Transverse colon (tissue), 4 donors: ENCODE measurements around the gene ACVR2A. TPM values are rescaled to one million over a fixed set of nuclear protein-coding genes. Genes with fewer than 3 reads are reported as not detected.

Source experiments
- DNase-seq: peaks from one replicate; pipeline ENCODE4 v3.0.0-alpha.2; 2019
- H3K27ac ChIP-seq, 4 donors: fragments of 200-600 bp; sonication (generic); 2 replicates each; pipeline ENCODE4 v1.5.1; 2016 to 2018; ENCODE audit warnings: inconsistent platforms in 4 of 4
- H3K27me3 ChIP-seq: fragments of 200-600 bp; sonication (generic); 2 replicates; pipeline ENCODE4 v1.5.1; 2017; ENCODE audit warnings: inconsistent platforms
- H3K36me3 ChIP-seq, 4 donors: fragments of 200-600 bp; sonication (generic); 2 replicates each; pipeline ENCODE4 v1.5.1; 2017 to 2019; ENCODE audit warnings: inconsistent platforms in 4 of 4
- H3K4me1 ChIP-seq, 4 donors: fragments of 200-600 bp; sonication (generic); 2 replicates each; pipeline ENCODE4 v1.5.1; 2017 to 2020; ENCODE audit warnings: inconsistent platforms in 4 of 4
- H3K4me3 ChIP-seq, 4 donors: fragments of 200-600 bp; sonication (generic); 1 replicate in 1 of 4; 2 replicates in 3 of 4; pipeline versions ENCODE4 v1.5.1 to v1.6.1; 2017 to 2019; ENCODE audit warnings: inconsistent platforms in 4 of 4
- H3K9me3 ChIP-seq, 2 donors: fragments of 200-600 bp; sonication (generic); 2 replicates each; pipeline ENCODE4 v1.5.1; 2017 to 2019; ENCODE audit warnings: inconsistent platforms in 2 of 2
- CTCF ChIP-seq, 5 experiments: fragments of 200-600 bp in 3 of 5; fragments of 450-650 bp in 2 of 5; sonication (generic) in 3 of 5; IDR thresholded peaks; 1 replicate in 2 of 5; 2 replicates in 3 of 5; pipeline ENCODE4 v1.5.1; 2016 to 2017; ENCODE audit warnings: antibody characterized with exemption in 5 of 5, inconsistent platforms in 3 of 5, mild to moderate bottlenecking in 2 of 5, moderate library complexity in 1 of 5
- EP300 ChIP-seq: sonication (generic); formaldehyde crosslinking; IDR thresholded peaks from one replicate; pipeline ENCODE4 v1.6.1; 2017; ENCODE audit warnings: antibody characterized with exemption, low read depth
- POLR2A ChIP-seq: fragments of 450-650 bp; IDR thresholded peaks from one replicate; pipeline ENCODE4 v1.6.1; 2016; ENCODE audit warnings: antibody characterized with exemption, mild to moderate bottlenecking, moderate library complexity
- POLR2AphosphoS5 ChIP-seq, 3 donors: sonication (generic); formaldehyde crosslinking; IDR thresholded peaks; one replicate each; pipeline ENCODE4 v1.6.1; 2016; ENCODE audit warnings: antibody characterized with exemption in 3 of 3
- WGBS, 2 donors: methylation state at CpG; one replicate each; pipeline ENCODE4 v1.1.5; 2018; ENCODE audit warnings: low coverage in 1 of 2; 5-methylcytosine and 5-hydroxymethylcytosine counted together
- in situ Hi-C, 4 donors: fragments of 200-750 bp; cut with MboI; loops; one replicate each; pipeline versions ENCODE4 v1.15.0 to v1.15.1; 2017; ENCODE audit warnings: low sequenced_read_pairs in 3 of 4, low pct_ligation_motif_present in 1 of 4, low pct_unique_long_range_greater_than_20kb in 1 of 4
- intact Hi-C: fragments of 100-400 bp; cut with DNase I; formaldehyde crosslinking; loops from one replicate; pipeline ENCODE4 v1.15.1; 2023; ENCODE audit warnings: low total_unique reads
- small RNA-seq, 4 donors: library from RNA; depleted of rRNA; stranded (forward); fragments of <200 nt; gene quantifications; one replicate each; pipeline ENCODE3, GENCODE V24; 2016
- total RNA-seq, 4 donors: library from RNA; depleted of rRNA; stranded (reverse); fragments of >200 nt; gene quantifications; one replicate each; pipeline ENCODE4 v1.1.0, GENCODE V29; 2016

ACVR2A gene
- total RNA-seq, 4 donors from 2014 or later = 15.7 to 36.0 (median 19.4) TPM

- Histone ChIP-seq H3K4me3 (no peak overlapping the region), H3K9me3 (no peaks in the 10 kb centered on the region), H3K27ac (no peak overlapping the region), H3K4me1 (no peaks in the 10 kb centered on the region), H3K36me3 (peaks cover 0 to 25% (median 2%) of the 10 kb centered on the region in 4 donors), H3K27me3 (no peaks in the 10 kb centered on the region)
- in situ Hi-C loops (loop anchor here in 2 of 4 donors (25.0 kb wide), 2 partner anchors 1010 to 1035 kb away; no protein-coding TSS in a partner anchor), intact Hi-C loops (no loop called here)
- DNase-seq = no peak
- no peak for TF ChIP-seq EP300
- TF ChIP-seq POLR2AphosphoS5 (IDR thresholded peaks at IDR 0.05) = no peak
- TF ChIP-seq POLR2A = no peak
- no peak for TF ChIP-seq CTCF (IDR thresholded peaks at IDR 0.05)
Observed at GRCh38 chr2:147952118-147952517, 107.3 kb downstream of the ACVR2A start.

- WGBS, 2 donors = 91 to 97% methylated on average over 2 of the region's 2 CpGs
- Histone ChIP-seq H3K4me3 (no peak overlapping the region), H3K27ac (no peak overlapping the region), H3K36me3 (peaks cover 0 to 34% (median 0%) of the 10 kb centered on the region in 4 donors), H3K9me3 (peaks cover 0 to 11% of the 10 kb centered on the region in 2 donors), H3K27me3 (no peaks in the 10 kb centered on the region), H3K4me1 (no peaks in the 10 kb centered on the region)
- in situ Hi-C loops (loop anchor here in 2 of 4 donors (25.0 kb wide), 2 partner anchors 994 to 1019 kb away; no protein-coding TSS in a partner anchor), intact Hi-C loops (no loop called here)
- no peak for DNase-seq
- no peak for TF ChIP-seq POLR2AphosphoS5 (IDR thresholded peaks at IDR 0.05)
- TF ChIP-seq POLR2A = no peak
- no peak for TF ChIP-seq EP300
- no peak for TF ChIP-seq CTCF (IDR thresholded peaks at IDR 0.05)
Observed at GRCh38 chr2:147968571-147968970, 123.7 kb downstream of the ACVR2A start.

- peaks cover 0 to 11% (median 0%) of the 10 kb centered on the region in 4 donors for H3K36me3 ChIP-seq
- 83 to 92% methylated on average over 2 of the region's 2 CpGs for whole genome bisulfite sequencing, 2 donors
- no peak for DNase-seq
- H3K9me3 ChIP-seq = no peaks in the 10 kb centered on the region
- no peak overlapping the region for H3K27ac ChIP-seq
- no peaks in the 10 kb centered on the region for H3K27me3 ChIP-seq
- no peak overlapping the region for H3K4me3 ChIP-seq
- intact Hi-C loops = no loop called here
- TF ChIP-seq POLR2AphosphoS5 (IDR thresholded peaks at IDR 0.05) (no peak), CTCF (IDR thresholded peaks at IDR 0.05) (no peak), EP300 (no peak), POLR2A (no peak)
- peaks cover 0 to 7% (median 0%) of the 10 kb centered on the region in 4 donors for H3K4me1 ChIP-seq
- in situ Hi-C loops = loop anchor here in 3 of 4 donors (25.0 kb wide), 1 partner anchor 536 kb away; no protein-coding TSS in a partner anchor
Observed at GRCh38 chr2:147976102-147976501, 131.3 kb downstream of the ACVR2A start.

- Histone ChIP-seq H3K27ac (no peak overlapping the region), H3K9me3 (no peaks in the 10 kb centered on the region), H3K4me3 (no peak overlapping the region), H3K36me3 (peaks cover 0 to 10% (median 0%) of the 10 kb centered on the region in 4 donors), H3K27me3 (no peaks in the 10 kb centered on the region), H3K4me1 (peaks cover 0 to 14% (median 2%) of the 10 kb centered on the region in 4 donors)
- no peak for DNase-seq
- WGBS, 2 donors = 100% methylated on average over 3 of the region's 3 CpGs; no CpG with 5 or more reads in 1 of the 2 donors
- in situ Hi-C loops = loop anchor here in 3 of 4 donors (25.0 kb wide), 1 partner anchor 535 kb away; no protein-coding TSS in a partner anchor
- TF ChIP-seq POLR2A (no peak), POLR2AphosphoS5 (IDR thresholded peaks at IDR 0.05) (no peak), CTCF (IDR thresholded peaks at IDR 0.05) (no peak), EP300 (no peak)
- intact Hi-C loops = no loop called here
Observed at GRCh38 chr2:147977679-147978078, 132.8 kb downstream of the ACVR2A start.

Small RNA genes within 50 kb of the gene (small RNA-seq; reads per million reads assigned to genes)
- gene RNU6-1275P = 0 reads per million in 4 donors

Other genes with a start within 250 kb of the ACVR2A start
- gene ORC4, start 175.7 kb downstream of the ACVR2A start, total RNA-seq = 10 to 100 TPM in 3 of 4 donors, 1 to 10 TPM in 1; 5.2 to 65.3 (median 50.1) TPM
- 10 to 100 TPM; 29.9 to 67.3 (median 52.6) TPM for gene MBD5, start 176.1 kb downstream of the ACVR2A start, total RNA-seq